ENCODE measurements around the gene MACROD2. TPM values are rescaled to one million over a fixed set of nuclear protein-coding genes. Genes with fewer than 3 reads are reported as not detected.

MACROD2 gene
- total RNA-seq, 1 experiment from 2014 or later = 1.6 TPM

GRCh38 chr20:14643146-14643545 lies 647.8 kb downstream of the MACROD2 start:
- Mint-ChIP-seq H3K27me3 (ENCODE audit: low read depth) (no peaks in the 10 kb centered on the region), H3K9me3 (peaks cover 12 to 15% of the 10 kb centered on the region in 2 experiments; a peak in 4 of 5 replicates), H3K27ac (no peak overlapping the region), H3K4me1 (peaks cover 2 to 3% of the 10 kb centered on the region in 2 experiments; a peak in 1 of 4 replicates), H3K36me3 (ENCODE audit: insufficient read depth in 1 of 3, low read depth in 3 of 3) (peaks cover 0 to 14% (median 5%) of the 10 kb centered on the region in 3 experiments; a peak in 5 of 7 replicates), H3K4me3 (no peak overlapping the region)
- H3K4ac ChIP-seq (ENCODE audit: low read depth, low read length) = no peak overlapping the region
- no peaks in the 10 kb centered on the region for H3K9me3 ChIP-seq (ENCODE audit: control insufficient read depth, low read depth, low read length)
- no peaks in the 10 kb centered on the region for H3K4me1 ChIP-seq (ENCODE audit: insufficient read depth, low read length)
- no peak overlapping the region for H2BK15ac ChIP-seq (ENCODE audit: low read depth, low read length)
- H2AFZ ChIP-seq (ENCODE audit: low read length) = no peak overlapping the region
- no peak for DNase-seq
- H3K79me2 ChIP-seq (ENCODE audit: insufficient read depth, low read length) = no peaks in the 10 kb centered on the region
- no peak overlapping the region for H2BK5ac ChIP-seq (ENCODE audit: insufficient read length, low read length)
- H3K14ac ChIP-seq (ENCODE audit: insufficient read depth, low read length) = no peak overlapping the region
- no peak overlapping the region for H3T11ph ChIP-seq (ENCODE audit: low read length)
- H3K56ac ChIP-seq (ENCODE audit: insufficient read length, low read depth, low read length) = no peak overlapping the region
- no peak overlapping the region for H2BK120ac ChIP-seq (ENCODE audit: low read depth, low read length, poor library complexity, severe bottlenecking)
- H2BK20ac ChIP-seq (ENCODE audit: low read depth, low read length, poor library complexity, severe bottlenecking) = no peak overlapping the region
- no peaks in the 10 kb centered on the region for H3K27me3 ChIP-seq (ENCODE audit: insufficient read depth, low read length)
- no peaks in the 10 kb centered on the region for H3K79me1 ChIP-seq (ENCODE audit: insufficient read depth, low read depth, low read length, poor library complexity, severe bottlenecking)
- H3K27ac ChIP-seq (ENCODE audit: insufficient read length, low read depth, low read length) = no peak overlapping the region
- TF ChIP-seq CTCF (conservative IDR thresholded peaks at IDR 0.05) = no peak
- H4K8ac ChIP-seq (replicated peaks; ENCODE audit: insufficient read length, low read depth, low read length) = no peak overlapping the region
- no peaks in the 10 kb centered on the region for H4K20me1 ChIP-seq (ENCODE audit: control insufficient read depth, insufficient read depth, insufficient read length)
- no peaks in the 10 kb centered on the region for H3K23me2 ChIP-seq (ENCODE audit: insufficient read length, low read depth, low read length, poor library complexity, severe bottlenecking)
- H4K91ac ChIP-seq (ENCODE audit: insufficient read length, low read depth, low read length) = no peak overlapping the region
- H4K5ac ChIP-seq (ENCODE audit: insufficient read length, low read depth, low read length) = no peak overlapping the region
- H3K9ac ChIP-seq (ENCODE audit: extremely low read depth, insufficient read length, low read length) = no peak overlapping the region
- H2AK5ac ChIP-seq (ENCODE audit: insufficient read length, low read length) = no peak overlapping the region
- H3K18ac ChIP-seq (ENCODE audit: insufficient read length, low read depth, low read length) = no peak overlapping the region
- H3K23ac ChIP-seq (ENCODE audit: insufficient read length, low read depth, low read length) = no peak overlapping the region
- no peak overlapping the region for H3K4me2 ChIP-seq (ENCODE audit: insufficient read depth, insufficient read length, low read length)
- H2BK12ac ChIP-seq (ENCODE audit: insufficient read length, low read depth, low read length) = no peak overlapping the region

Measured in H9 (cell line).